Endodermal cell (in vitro differentiated cells): ENCODE measurements around the gene CELF2. TPM values are rescaled to one million over a fixed set of nuclear protein-coding genes. Genes with fewer than 3 reads are reported as not detected.

Source experiments
- DNase-seq: peaks from one replicate; pipeline ENCODE4 v3.0.0-alpha.2; 2017
- H3K27ac ChIP-seq: 2 replicates; pipeline ENCODE4 v1.5.1; 2013; ENCODE audit warnings: mild to moderate bottlenecking, low read depth, low read length, moderate library complexity
- H3K27me3 ChIP-seq: 2 replicates; pipeline ENCODE4 v1.6.1; 2013; ENCODE audit warnings: mild to moderate bottlenecking, low read length, moderate library complexity; ENCODE audit not compliant: insufficient read depth, control insufficient read depth, poor library complexity, severe bottlenecking
- H3K36me3 ChIP-seq: 2 replicates; pipeline ENCODE4 v1.7.0; 2013; ENCODE audit warnings: mild to moderate bottlenecking, low read length, moderate library complexity; ENCODE audit not compliant: control insufficient read depth, insufficient read depth
- H3K4me1 ChIP-seq: one replicate; pipeline ENCODE4 v1.7.0; 2013; ENCODE audit warnings: low read length; ENCODE audit not compliant: control insufficient read depth, insufficient read depth
- H3K4me3 ChIP-seq: 2 replicates; pipeline ENCODE4 v1.5.1; 2013; ENCODE audit warnings: mild to moderate bottlenecking, low read length, moderate library complexity
- H3K9ac ChIP-seq: 2 replicates; pipeline ENCODE4 v1.6.1; 2013; ENCODE audit warnings: mild to moderate bottlenecking, low read length, moderate library complexity; ENCODE audit not compliant: poor library complexity, severe bottlenecking; ENCODE audit errors: extremely low read depth
- H3K9me3 ChIP-seq: 2 replicates; pipeline ENCODE4 v1.6.1; 2013; ENCODE audit warnings: mild to moderate bottlenecking, low read length, moderate library complexity; ENCODE audit not compliant: control insufficient read depth
- H3K27ac Mint-ChIP-seq: 2 replicates; pipeline ENCODE4 v1.8.0; 2020; ENCODE audit warnings: mixed read lengths
- H3K27me3 Mint-ChIP-seq: 2 replicates; pipeline ENCODE4 v1.8.0; 2021; ENCODE audit warnings: mild to moderate bottlenecking, mixed read lengths; ENCODE audit not compliant: insufficient read depth
- H3K36me3 Mint-ChIP-seq: 2 replicates; pipeline ENCODE4 v1.8.0; 2020; ENCODE audit warnings: low read depth, mixed read lengths
- H3K4me1 Mint-ChIP-seq: 2 replicates; pipeline ENCODE4 v1.8.0; 2020; ENCODE audit warnings: mixed read lengths
- H3K4me3 Mint-ChIP-seq: 2 replicates; pipeline ENCODE4 v1.8.0; 2020; ENCODE audit warnings: mild to moderate bottlenecking, moderate library complexity, mixed read lengths
- H3K9me3 Mint-ChIP-seq: 2 replicates; pipeline ENCODE4 v1.8.0; 2020; ENCODE audit warnings: mild to moderate bottlenecking, mixed read lengths
- WGBS, 2 experiments: methylation state at CpG; one replicate each; pipeline versions ENCODE4 v1.1.5 to v1.1.7; 2013; ENCODE audit warnings: missing lambda C conversion rate in 2 of 2, mixed read lengths in 1 of 2; ENCODE audit not compliant: insufficient coverage in 1 of 2, insufficient read length in 1 of 2; 5-methylcytosine and 5-hydroxymethylcytosine counted together
- total RNA-seq, 2 donors: library from RNA; stranded (reverse); fragmentation: NEBNext Ultra II Directional in 1 of 2; extraction: Animal tissue kit (Norgen Biotek cat#: 25700) in 1 of 2; gene quantifications; 2 replicates in 1 of 2; 3 replicates in 1 of 2; pipeline ENCODE4 v1.2.1, GENCODE V29; 2021
- TF ChIP-seq, protein P1 (sequence below): fragments of 200-600 bp; sonication (generic); conservative IDR thresholded peaks from 2 replicates; pipeline ENCODE4 v1.5.0; 2021; ENCODE audit warnings: antibody characterized with exemption, mild to moderate bottlenecking

The CELF2 gene
- total RNA-seq, 2 donors from 2014 or later, result 79.9 to 96.1 TPM

DNA sequence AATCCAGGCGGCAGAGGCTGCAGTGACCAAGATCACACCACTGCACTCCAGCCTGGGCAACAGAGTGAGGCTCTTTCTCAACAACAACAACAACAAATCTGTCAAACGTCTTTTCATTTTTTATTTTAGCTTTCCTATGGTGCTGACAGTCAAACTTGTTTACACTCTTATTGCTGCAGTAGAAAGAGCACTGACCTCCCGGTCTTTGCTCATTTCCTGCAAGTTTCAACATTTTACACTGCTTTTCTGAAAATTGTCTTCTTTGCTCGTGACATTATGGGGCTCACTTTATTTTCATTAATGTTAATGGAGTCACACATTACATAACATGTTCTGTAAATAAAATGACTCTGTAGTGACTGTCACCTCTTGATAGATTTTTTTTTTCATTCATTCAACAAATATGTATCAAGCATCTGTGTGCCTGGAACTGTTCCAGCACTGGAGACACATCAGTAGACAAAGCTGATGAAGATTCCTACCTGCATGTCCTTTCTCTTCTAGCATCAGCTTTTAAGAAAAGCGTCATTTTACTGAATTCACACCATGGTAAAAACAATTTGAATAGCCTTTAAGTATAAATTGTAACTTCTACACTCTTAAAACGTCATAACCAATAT, 277.3 kb downstream of the CELF2 start:
- Histone ChIP-seq H3K27me3 (no peaks in the 10 kb centered on the region), H3K27ac (no peak overlapping the region), H3K4me3 (no peak overlapping the region), H3K9me3 (no peaks in the 10 kb centered on the region), H3K36me3 (peaks cover 78% of the 10 kb centered on the region), H3K9ac (no peak overlapping the region), H3K4me1 (no peaks in the 10 kb centered on the region)
- no peak overlapping the region for H3K4me3 Mint-ChIP-seq
- no peak overlapping the region for H3K27ac Mint-ChIP-seq
- DNase-seq, result no peak
- peaks cover 84% of the 10 kb centered on the region for H3K36me3 Mint-ChIP-seq
- 90 to 100% methylated on average over 5 to 6 of the region's 6 CpGs for WGBS, 2 experiments
- no peaks in the 10 kb centered on the region for H3K27me3 Mint-ChIP-seq
- no peaks in the 10 kb centered on the region for H3K4me1 Mint-ChIP-seq
- TF ChIP-seq, protein P1, sequence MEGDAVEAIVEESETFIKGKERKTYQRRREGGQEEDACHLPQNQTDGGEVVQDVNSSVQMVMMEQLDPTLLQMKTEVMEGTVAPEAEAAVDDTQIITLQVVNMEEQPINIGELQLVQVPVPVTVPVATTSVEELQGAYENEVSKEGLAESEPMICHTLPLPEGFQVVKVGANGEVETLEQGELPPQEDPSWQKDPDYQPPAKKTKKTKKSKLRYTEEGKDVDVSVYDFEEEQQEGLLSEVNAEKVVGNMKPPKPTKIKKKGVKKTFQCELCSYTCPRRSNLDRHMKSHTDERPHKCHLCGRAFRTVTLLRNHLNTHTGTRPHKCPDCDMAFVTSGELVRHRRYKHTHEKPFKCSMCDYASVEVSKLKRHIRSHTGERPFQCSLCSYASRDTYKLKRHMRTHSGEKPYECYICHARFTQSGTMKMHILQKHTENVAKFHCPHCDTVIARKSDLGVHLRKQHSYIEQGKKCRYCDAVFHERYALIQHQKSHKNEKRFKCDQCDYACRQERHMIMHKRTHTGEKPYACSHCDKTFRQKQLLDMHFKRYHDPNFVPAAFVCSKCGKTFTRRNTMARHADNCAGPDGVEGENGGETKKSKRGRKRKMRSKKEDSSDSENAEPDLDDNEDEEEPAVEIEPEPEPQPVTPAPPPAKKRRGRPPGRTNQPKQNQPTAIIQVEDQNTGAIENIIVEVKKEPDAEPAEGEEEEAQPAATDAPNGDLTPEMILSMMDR, result no peak
- H3K9me3 Mint-ChIP-seq, result no peaks in the 10 kb centered on the region

GRCh38 chr10:11295492-11295891, 277.8 kb downstream of the CELF2 start:
- peaks cover 84% of the 10 kb centered on the region for H3K36me3 Mint-ChIP-seq
- no peaks in the 10 kb centered on the region for H3K27me3 ChIP-seq

DNA sequence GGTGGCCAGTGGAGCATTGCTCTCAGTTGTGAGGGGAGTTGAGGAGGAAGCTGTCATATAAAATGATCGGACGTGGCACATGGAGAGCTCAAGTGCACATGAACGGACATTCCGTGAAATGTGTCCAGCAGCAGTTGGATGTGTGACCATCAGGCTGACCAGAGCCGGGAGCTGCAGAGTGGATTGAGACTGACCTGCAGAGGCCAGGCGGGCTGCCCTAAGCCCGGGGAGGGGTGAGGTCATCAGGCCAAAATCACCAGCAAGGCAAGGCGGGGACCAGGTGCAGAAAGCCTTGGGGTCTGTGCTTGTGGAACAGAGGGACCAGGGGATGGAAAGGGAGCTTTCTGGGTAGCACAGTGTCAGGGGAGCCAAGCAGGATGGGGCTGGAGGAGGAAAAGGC, 279.5 kb downstream of the CELF2 start:
- WGBS, 2 experiments, result 94 to 95% methylated on average over 8 of the region's 8 CpGs
- no peaks in the 10 kb centered on the region for H3K4me1 Mint-ChIP-seq
- H3K27ac ChIP-seq, result no peak overlapping the region

More at GRCh38 chr10:11295492-11295891, 277.8 kb downstream of the CELF2 start:
- TF ChIP-seq, protein P1, result no peak
- H3K27me3 Mint-ChIP-seq, result no peaks in the 10 kb centered on the region
- no peaks in the 10 kb centered on the region for H3K4me1 Mint-ChIP-seq
- H3K4me1 ChIP-seq, result no peaks in the 10 kb centered on the region
- no peaks in the 10 kb centered on the region for H3K9me3 Mint-ChIP-seq
- no peaks in the 10 kb centered on the region for H3K9me3 ChIP-seq
- WGBS, 2 experiments, result 95 to 100% methylated on average over 3 of the region's 3 CpGs
- H3K9ac ChIP-seq, result no peak overlapping the region
- peaks cover 80% of the 10 kb centered on the region for H3K36me3 ChIP-seq
- no peak overlapping the region for H3K27ac ChIP-seq
- H3K4me3 Mint-ChIP-seq, result no peak overlapping the region
- DNase-seq, result no peak
- H3K4me3 ChIP-seq, result no peak overlapping the region
- no peak overlapping the region for H3K27ac Mint-ChIP-seq

More for the DNA sequence above, 279.5 kb downstream of the CELF2 start:
- Histone ChIP-seq H3K9ac (no peak overlapping the region), H3K4me1 (no peaks in the 10 kb centered on the region), H3K9me3 (no peaks in the 10 kb centered on the region), H3K4me3 (no peak overlapping the region), H3K27me3 (no peaks in the 10 kb centered on the region), H3K36me3 (peaks cover 75% of the 10 kb centered on the region)
- Mint-ChIP-seq H3K9me3 (no peaks in the 10 kb centered on the region), H3K4me3 (no peak overlapping the region), H3K36me3 (peaks cover 83% of the 10 kb centered on the region), H3K27me3 (no peaks in the 10 kb centered on the region), H3K27ac (no peak overlapping the region)
- no peak for DNase-seq
- TF ChIP-seq, protein P1, result no peak
